Sigmoid colon (tissue), 7 donors: Measurements from ENCODE around the gene CYB5R3. TPM values are rescaled to one million over a fixed set of nuclear protein-coding genes. Genes with fewer than 3 reads are reported as not detected.
"Not testable (repeated sequence)": the region's sequence is repeated elsewhere in the genome, so short reads cannot be mapped to it uniquely, and the experiment has no call there.

Experiments used
- DNase-seq: peaks from one replicate; pipeline ENCODE4 v3.0.0-alpha.2; 2019
- H3K27ac ChIP-seq, 4 donors: fragments of 200-600 bp; sonication (generic); one replicate each; pipeline ENCODE4 v1.5.1; 2016 to 2019; ENCODE audit warnings: mild to moderate bottlenecking in 1 of 4
- H3K27me3 ChIP-seq, 3 donors: fragments of 200-600 bp; sonication (generic); one replicate each; pipeline ENCODE4 v1.5.1; 2019; ENCODE audit warnings: mild to moderate bottlenecking in 1 of 3
- H3K36me3 ChIP-seq, 4 donors: fragments of 200-600 bp; sonication (generic); one replicate each; pipeline ENCODE4 v1.5.1; 2016 to 2019
- H3K4me1 ChIP-seq, 4 donors: fragments of 200-600 bp; sonication (generic); one replicate each; pipeline ENCODE4 v1.5.1; 2017 to 2019
- H3K4me3 ChIP-seq, 4 donors: fragments of 200-600 bp; sonication (generic); one replicate each; pipeline ENCODE4 v1.5.1; 2017 to 2019; ENCODE audit warnings: mild to moderate bottlenecking in 2 of 4, moderate library complexity in 1 of 4
- H3K9me3 ChIP-seq, 4 donors: fragments of 200-600 bp in 3 of 4; sonication (generic) in 3 of 4; one replicate each; pipeline versions ENCODE4 v1.5.1 to v1.6.1; 2013 to 2019
- EP300 ChIP-seq, 4 donors: sonication (generic); formaldehyde crosslinking; IDR thresholded peaks; one replicate each; pipeline ENCODE4 v1.6.1; 2017; ENCODE audit warnings: antibody characterized with exemption in 4 of 4
- POLR2A ChIP-seq, 2 donors: fragments of 450-650 bp; IDR thresholded peaks; one replicate each; pipeline ENCODE4 v1.6.1; 2016; ENCODE audit warnings: antibody characterized with exemption in 2 of 2, mild to moderate bottlenecking in 2 of 2, moderate library complexity in 2 of 2
- POLR2AphosphoS5 ChIP-seq, 4 donors: sonication (generic); formaldehyde crosslinking; IDR thresholded peaks; one replicate each; pipeline ENCODE4 v1.6.1; 2017; ENCODE audit warnings: antibody characterized with exemption in 4 of 4
- WGBS, 2 donors: extraction: QIAGEN DNeasy Blood & Tissue Kit; methylation state at CpG; one replicate each; pipeline ENCODE4 v1.1.7; 2013; 5-methylcytosine and 5-hydroxymethylcytosine counted together
- intact Hi-C: fragments of 100-400 bp; cut with DNase I; formaldehyde crosslinking; loops from one replicate; pipeline ENCODE4 v1.15.1; 2023
- polyA plus RNA-seq, 3 donors: library from polyadenylated mRNA; stranded (reverse); fragments of 200-250 nt; gene quantifications; one replicate each; pipeline ENCODE4 v1.2.3, GENCODE V29; 2013
- small RNA-seq, 3 donors: library from RNA; depleted of rRNA; stranded (forward); fragments of <200 nt; gene quantifications; one replicate each; pipeline ENCODE3, GENCODE V24; 2016
- total RNA-seq, 4 donors: library from RNA; depleted of rRNA; stranded (reverse); fragments of >200 nt; gene quantifications; one replicate each; pipeline ENCODE4 v1.1.0, GENCODE V29; 2016
- TF ChIP-seq, protein P1 (sequence below), 4 experiments: fragments of 450-650 bp in 3 of 4; fragments of 200-600 bp in 1 of 4; IDR thresholded peaks; one replicate each; pipeline ENCODE4 v1.5.1; 2016 to 2019; ENCODE audit warnings: antibody characterized with exemption in 4 of 4, mild to moderate bottlenecking in 3 of 4, moderate library complexity in 2 of 4
- donor health status: healthy with polysubstance abuse.
- donor health status: Bipolar disorder and iron deficiency.
- donor health status: healthy.

CYB5R3 gene
- total and polyA plus RNA-seq, 7 donors: 44.9 to 158 (median 78.7) TPM

GRCh38 chr22:42577623-42578240 is 71.5 kb downstream of the CYB5R3 start:
- no peak for TF ChIP-seq POLR2AphosphoS5 (IDR thresholded peaks at IDR 0.05)
- TF ChIP-seq EP300 (IDR thresholded peaks at IDR 0.05): no peak
- TF ChIP-seq, protein P1, sequence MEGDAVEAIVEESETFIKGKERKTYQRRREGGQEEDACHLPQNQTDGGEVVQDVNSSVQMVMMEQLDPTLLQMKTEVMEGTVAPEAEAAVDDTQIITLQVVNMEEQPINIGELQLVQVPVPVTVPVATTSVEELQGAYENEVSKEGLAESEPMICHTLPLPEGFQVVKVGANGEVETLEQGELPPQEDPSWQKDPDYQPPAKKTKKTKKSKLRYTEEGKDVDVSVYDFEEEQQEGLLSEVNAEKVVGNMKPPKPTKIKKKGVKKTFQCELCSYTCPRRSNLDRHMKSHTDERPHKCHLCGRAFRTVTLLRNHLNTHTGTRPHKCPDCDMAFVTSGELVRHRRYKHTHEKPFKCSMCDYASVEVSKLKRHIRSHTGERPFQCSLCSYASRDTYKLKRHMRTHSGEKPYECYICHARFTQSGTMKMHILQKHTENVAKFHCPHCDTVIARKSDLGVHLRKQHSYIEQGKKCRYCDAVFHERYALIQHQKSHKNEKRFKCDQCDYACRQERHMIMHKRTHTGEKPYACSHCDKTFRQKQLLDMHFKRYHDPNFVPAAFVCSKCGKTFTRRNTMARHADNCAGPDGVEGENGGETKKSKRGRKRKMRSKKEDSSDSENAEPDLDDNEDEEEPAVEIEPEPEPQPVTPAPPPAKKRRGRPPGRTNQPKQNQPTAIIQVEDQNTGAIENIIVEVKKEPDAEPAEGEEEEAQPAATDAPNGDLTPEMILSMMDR (IDR thresholded peaks at IDR 0.05): no peak
- TF ChIP-seq POLR2A (IDR thresholded peaks at IDR 0.05): no peak
- Histone ChIP-seq H3K27ac (no peak overlapping the region), H3K9me3 (no peaks in the 10 kb centered on the region), H3K4me3 (no peak overlapping the region), H3K36me3 (peaks cover 0 to 55% (median 9%) of the 10 kb centered on the region in 4 donors), H3K4me1 (peaks cover 0 to 10% (median 5%) of the 10 kb centered on the region in 4 donors), H3K27me3 (no peaks in the 10 kb centered on the region)
- DNase-seq: no peak
- intact Hi-C loops: no loop called here
- 94% methylated on average over 15 of the region's 15 CpGs for WGBS, 2 donors

- H3K4me3 ChIP-seq, H3K27ac ChIP-seq, H3K27me3 ChIP-seq, H3K9me3 ChIP-seq, H3K4me1 ChIP-seq, DNase-seq, intact Hi-C loops: not testable (repeated sequence)
- H3K36me3 ChIP-seq: peaks cover 0 to 58% (median 9%) of the 10 kb centered on the region in 4 donors
- 94 to 95% methylated on average over 8 to 9 of the region's 9 CpGs for WGBS, 2 donors
These were observed 72.1 kb downstream of the CYB5R3 start for GRCh38 chr22:42577141-42577540.

DNA sequence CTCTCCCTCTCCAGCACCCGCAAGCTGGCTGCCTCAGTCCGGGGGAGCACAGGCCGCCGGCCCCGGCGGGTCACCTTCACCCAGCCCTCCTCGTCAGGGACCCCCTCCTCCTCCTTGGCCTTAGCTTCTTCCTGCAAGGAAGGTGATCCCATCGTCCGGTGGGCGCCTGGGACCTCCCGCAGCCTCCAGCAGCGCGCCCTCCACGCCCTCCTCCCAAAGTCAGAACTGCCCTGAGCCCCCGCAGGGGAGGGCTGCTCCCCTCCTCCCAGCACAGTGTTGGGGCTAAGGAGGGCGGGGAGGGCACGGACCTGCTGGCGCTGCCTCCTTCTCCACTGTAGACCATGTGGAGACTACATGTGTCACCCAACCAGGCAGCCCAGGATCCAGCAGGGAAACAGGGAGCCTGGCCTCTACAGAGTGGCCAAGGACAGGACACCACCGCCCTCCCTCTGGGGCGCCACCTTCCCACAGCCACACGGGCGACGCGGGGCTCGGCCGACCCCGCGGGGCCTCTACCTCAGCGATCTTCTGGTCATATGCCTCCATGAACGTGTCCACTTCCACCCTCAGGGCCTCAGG is 73.1 kb downstream of the CYB5R3 start:
- H3K27ac ChIP-seq, H3K4me1 ChIP-seq, DNase-seq, H3K4me3 ChIP-seq, intact Hi-C loops, H3K27me3 ChIP-seq, H3K9me3 ChIP-seq: not testable (repeated sequence)
- H3K36me3 ChIP-seq: peaks cover 0 to 68% (median 9%) of the 10 kb centered on the region in 4 donors
- 93 to 96% methylated on average over 30 of the region's 30 CpGs for WGBS, 2 donors

- H3K9me3 ChIP-seq, H3K27me3 ChIP-seq, H3K27ac ChIP-seq, intact Hi-C loops, DNase-seq, H3K4me1 ChIP-seq, H3K4me3 ChIP-seq: not testable (repeated sequence)
- H3K36me3 ChIP-seq: peaks cover 0 to 69% (median 9%) of the 10 kb centered on the region in 4 donors
- 94 to 96% methylated on average over 16 to 17 of the region's 21 CpGs for WGBS, 2 donors
These were observed 74.7 kb downstream of the CYB5R3 start for GRCh38 chr22:42574468-42574867.

DNA sequence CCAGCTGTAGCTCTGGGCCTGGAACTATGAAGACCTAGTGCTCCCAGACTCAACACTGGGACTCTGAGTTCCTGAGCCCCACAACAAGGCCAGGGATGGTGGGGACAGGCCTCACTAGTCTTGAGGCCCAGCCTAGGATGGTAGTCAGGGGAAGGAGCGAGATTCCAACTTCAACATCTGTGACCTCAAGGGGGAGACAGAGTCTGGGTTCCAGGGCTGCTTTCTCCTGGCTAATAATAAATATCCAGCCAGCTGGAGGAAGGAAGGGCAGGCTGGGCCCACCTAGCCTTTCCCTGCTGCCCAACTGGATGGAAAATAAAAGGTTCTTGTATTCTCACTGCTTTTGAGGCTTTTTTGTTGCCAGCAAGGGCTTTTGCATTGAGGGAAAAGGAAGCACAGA is 75.1 kb downstream of the CYB5R3 start:
- H3K27ac ChIP-seq, DNase-seq, H3K4me3 ChIP-seq, intact Hi-C loops, H3K4me1 ChIP-seq, H3K9me3 ChIP-seq, H3K27me3 ChIP-seq: not testable (repeated sequence)
- 94 to 100% methylated on average over 1 of the region's 1 CpG for WGBS, 2 donors
- H3K36me3 ChIP-seq: peaks cover 0 to 69% (median 9%) of the 10 kb centered on the region in 4 donors

GRCh38 chr22:42571068-42571467 is 78.1 kb downstream of the CYB5R3 start:
- H3K9me3 ChIP-seq, H3K4me1 ChIP-seq, H3K4me3 ChIP-seq, intact Hi-C loops, DNase-seq, H3K27me3 ChIP-seq, H3K27ac ChIP-seq: not testable (repeated sequence)
- 90 to 95% methylated on average over 12 of the region's 12 CpGs for WGBS, 2 donors
- H3K36me3 ChIP-seq: peaks cover 0 to 45% (median 0%) of the 10 kb centered on the region in 4 donors

- peaks cover 0 to 40% (median 0%) of the 10 kb centered on the region in 4 donors for H3K36me3 ChIP-seq
- H3K4me1 ChIP-seq, intact Hi-C loops, H3K9me3 ChIP-seq, DNase-seq, H3K27ac ChIP-seq, H3K4me3 ChIP-seq, H3K27me3 ChIP-seq: not testable (repeated sequence)
- 48 to 77% methylated on average over 9 of the region's 9 CpGs for WGBS, 2 donors
These were observed 78.6 kb downstream of the CYB5R3 start for GRCh38 chr22:42570580-42570979.

DNA sequence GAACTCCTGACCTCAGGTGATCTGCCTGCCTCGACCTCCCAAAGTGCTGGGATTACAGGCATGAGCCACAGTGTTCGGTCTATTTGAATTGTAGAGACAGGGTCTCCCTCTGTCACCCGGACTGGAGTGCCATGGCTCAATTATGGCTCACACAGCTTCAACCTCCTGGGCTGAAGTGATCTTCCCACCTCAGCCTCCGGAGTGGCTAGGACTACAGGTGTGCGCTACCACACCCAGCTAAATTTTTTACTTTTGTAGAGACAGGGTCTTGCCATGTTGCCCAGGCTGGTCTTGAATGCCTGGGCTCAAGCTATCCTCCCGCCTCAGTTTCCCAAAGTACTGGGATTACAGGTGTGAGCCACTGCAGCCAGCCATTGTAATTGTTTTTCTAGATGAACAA is 81.2 kb downstream of the CYB5R3 start:
- peaks cover 0 to 27% (median 0%) of the 10 kb centered on the region in 4 donors for H3K36me3 ChIP-seq
- H3K27ac ChIP-seq, H3K9me3 ChIP-seq, H3K4me1 ChIP-seq, H3K27me3 ChIP-seq, H3K4me3 ChIP-seq, DNase-seq, intact Hi-C loops: not testable (repeated sequence)
- 80 to 89% methylated on average over 5 to 6 of the region's 6 CpGs for WGBS, 2 donors

Small RNA genes lying within 50 kb of the gene (small RNA-seq; reads per million reads assigned to genes)
- gene RNU6-513P: 0 reads per million in 3 donors

Other genes starting within 250 kb of the CYB5R3 start
- 1 to 10 TPM; 1.8 to 2.5 (median 2.3) TPM for gene NFAM1, start 217.0 kb downstream of the CYB5R3 start, total RNA-seq
- 1 to 10 TPM; 1.2 to 3.1 (median 2.3) TPM for gene NFAM1, start 217.0 kb downstream of the CYB5R3 start, polyA plus RNA-seq
- gene RRP7A, start 129.6 kb downstream of the CYB5R3 start, total RNA-seq: 10 to 100 TPM; 16.3 to 20.0 (median 18.4) TPM
- gene RRP7A, start 129.6 kb downstream of the CYB5R3 start, polyA plus RNA-seq: 10 to 100 TPM in 2 of 3 donors, 1 to 10 TPM in 1; 6.6 to 39.9 (median 19.7) TPM
- 1 to 10 TPM; 2.2 to 6.1 (median 3.2) TPM for gene SERHL2, start 95.4 kb downstream of the CYB5R3 start, total RNA-seq
- 1 to 10 TPM in 2 of 3 donors, under 1 TPM in 1; 0.92 to 3.6 (median 2.4) TPM for gene SERHL2, start 95.4 kb downstream of the CYB5R3 start, polyA plus RNA-seq
- gene POLDIP3, start 34.5 kb downstream of the CYB5R3 start, total RNA-seq: 10 to 100 TPM; 30.2 to 41.4 (median 34.5) TPM
- 10 to 100 TPM; 25.8 to 45.9 (median 29.6) TPM for gene POLDIP3, start 34.5 kb downstream of the CYB5R3 start, polyA plus RNA-seq
- gene ATP5MGL, start 8.8 kb downstream of the CYB5R3 start, total RNA-seq: under 1 TPM in 1 of 4 donors, not detected in 3; 0.66 TPM
- under 1 TPM in 1 of 3 donors, not detected in 2; 0.25 TPM for gene ATP5MGL, start 8.8 kb downstream of the CYB5R3 start, polyA plus RNA-seq
- gene A4GALT, start 71.5 kb upstream of the CYB5R3 start, total RNA-seq: 10 to 100 TPM; 23.5 to 51.0 (median 27.7) TPM
- gene A4GALT, start 71.5 kb upstream of the CYB5R3 start, polyA plus RNA-seq: 10 to 100 TPM in 2 of 3 donors, 1 to 10 TPM in 1; 1.6 to 17.3 (median 12.6) TPM
- gene ARFGAP3, start 207.9 kb upstream of the CYB5R3 start, total RNA-seq: 10 to 100 TPM; 35.7 to 45.3 (median 40.5) TPM
- gene ARFGAP3, start 207.9 kb upstream of the CYB5R3 start, polyA plus RNA-seq: 10 to 100 TPM; 23.4 to 28.4 (median 27.1) TPM